A549 treated with RU486 at 1 μM for 4 hours (cell line): Measurements from ENCODE around the gene ANKRD18A. TPM values are rescaled to one million over a fixed set of nuclear protein-coding genes. Genes with fewer than 3 reads are reported as not detected.

Experiments
- total RNA-seq: library from RNA; stranded (reverse); fragments of 200-300 nt; extraction: Qiagen RNA extraction; gene quantifications from 5 replicates; pipeline ENCODE4 v1.2.3, GENCODE V29; 2022; ENCODE audit warnings: low read depth

Gene ANKRD18A
- 4.9 to 11.4 TPM (median 10.5 TPM) in 5 replicates for total RNA-seq

GRCh38 chr9:38620483-38621433, at the start of gene ANKRD18A:
ANKRD18A (minus strand) TSS chr9:38620596; CDS start chr9:38620285, 311 bp downstream.

Other genes starting within 250 kb of the ANKRD18A start
- gene ALDH1B1, start 227.9 kb downstream of the ANKRD18A start, total RNA-seq: 51.1 to 62.1 TPM (median 53.4 TPM) in 5 replicates
- 2.1 to 3.0 TPM (median 2.9 TPM) in 5 replicates for gene IGFBPL1, start 196.1 kb downstream of the ANKRD18A start, total RNA-seq
- not detected in 5 replicates for gene FAM240B, start 99.5 kb upstream of the ANKRD18A start, total RNA-seq